T-helper 17 cell (primary cell): ENCODE data around the gene GPR142. TPM values are rescaled to one million over a fixed set of nuclear protein-coding genes. Genes with fewer than 3 reads are reported as not detected.
"Not testable (repeated sequence)": the region's sequence is repeated elsewhere in the genome, so short reads cannot be mapped to it uniquely, and the experiment has no call there.

ENCODE experiments used
- ATAC-seq: fragments of 150-1000 bp; cut with Tn5 transposase; 2 replicates; pipeline ENCODE4 v1.10.0; 2021; ENCODE audit warnings: mild to moderate bottlenecking, moderate library complexity
- DNase-seq, 3 donors: peaks; one replicate each; pipeline versions ENCODE4 v3.0.0 to v3.0.0-alpha.2; 2020 to 2021
- H3K9me3 ChIP-seq: one replicate; pipeline ENCODE4 v1.7.0; 2013; ENCODE audit warnings: low read length, mild to moderate bottlenecking; ENCODE audit not compliant: control insufficient read depth, poor library complexity, severe bottlenecking
- H3K27ac Mint-ChIP-seq: one replicate; pipeline ENCODE4 v1.8.0; 2022; ENCODE audit warnings: mild to moderate bottlenecking, moderate library complexity, mixed read lengths
- H3K27me3 Mint-ChIP-seq: one replicate; pipeline ENCODE4 v1.8.0; 2022; ENCODE audit warnings: mixed read lengths
- H3K36me3 Mint-ChIP-seq: one replicate; pipeline ENCODE4 v1.8.0; 2022; ENCODE audit warnings: low read depth, mixed read lengths
- H3K4me1 Mint-ChIP-seq: one replicate; pipeline ENCODE4 v1.8.0; 2022; ENCODE audit warnings: mild to moderate bottlenecking, mixed read lengths
- H3K4me3 Mint-ChIP-seq: one replicate; pipeline ENCODE4 v1.8.0; 2022; ENCODE audit warnings: mild to moderate bottlenecking, moderate library complexity, mixed read lengths
- total RNA-seq, 4 donors: library from RNA in 2 of 4; stranded (reverse) in 2 of 4; gene quantifications; one replicate each; pipeline ENCODE4 v1.2.3 and lab custom pipeline; 2022 to 2026

The GPR142 gene
- total RNA-seq, 2 donors from 2014 or later: not detected

GRCh38 chr17:74396567-74396966 is 29.3 kb downstream of the GPR142 start:
- no peak overlapping the region for H3K27ac Mint-ChIP-seq
- no peaks in the 10 kb centered on the region for H3K36me3 Mint-ChIP-seq
- no peaks in the 10 kb centered on the region for H3K4me1 Mint-ChIP-seq
- no peaks in the 10 kb centered on the region for H3K9me3 ChIP-seq
- DNase-seq: no peak
- H3K27me3 Mint-ChIP-seq: peaks cover 26% of the 10 kb centered on the region
- no peak for ATAC-seq
- no peak overlapping the region for H3K4me3 Mint-ChIP-seq

GRCh38 chr17:74402048-74402447 is 34.7 kb downstream of the GPR142 start:
- H3K9me3 ChIP-seq: no peaks in the 10 kb centered on the region
- Mint-ChIP-seq H3K4me1 (peaks cover 1% of the 10 kb centered on the region), H3K27me3 (peaks cover 36% of the 10 kb centered on the region), H3K4me3 (no peak overlapping the region), H3K36me3 (no peaks in the 10 kb centered on the region), H3K27ac (no peak overlapping the region)
- ATAC-seq: no peak
- no peak for DNase-seq

DNA sequence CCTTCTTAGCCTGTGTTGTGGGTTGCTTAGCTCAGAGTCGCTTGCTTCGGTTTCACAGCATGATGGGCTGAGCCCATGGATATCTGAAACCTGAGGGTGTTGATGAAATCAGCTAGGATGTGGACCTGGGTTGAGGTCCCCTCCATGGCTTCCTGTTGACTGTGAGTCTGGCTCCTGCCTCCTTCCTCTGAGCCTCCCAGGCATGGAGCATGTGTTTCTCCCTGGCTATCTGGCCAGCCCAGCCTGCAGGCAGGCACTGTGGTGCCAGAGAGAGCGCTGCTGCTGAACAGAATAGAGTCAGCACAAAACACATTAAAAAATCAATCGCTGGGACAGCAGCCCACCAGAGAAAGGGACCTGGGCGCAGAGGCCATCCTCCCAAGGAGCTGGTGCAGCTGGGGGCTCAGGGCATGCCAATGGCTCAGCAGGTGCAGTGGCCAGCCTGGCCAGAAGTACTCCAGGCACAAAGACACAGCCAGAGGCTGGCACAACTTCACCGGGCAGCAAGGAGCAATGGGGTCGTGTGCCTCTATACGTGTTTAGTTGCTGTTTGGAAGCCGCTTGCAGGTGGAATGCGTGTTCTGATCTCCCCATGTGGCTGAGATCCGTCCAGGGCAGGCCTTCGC is 36.3 kb downstream of the GPR142 start:
- no peaks in the 10 kb centered on the region for H3K9me3 ChIP-seq
- H3K4me1 Mint-ChIP-seq: peaks cover 3% of the 10 kb centered on the region
- H3K27me3 Mint-ChIP-seq: peaks cover 37% of the 10 kb centered on the region
- ATAC-seq (no peak), DNase-seq (no peak)
- H3K36me3 Mint-ChIP-seq: no peaks in the 10 kb centered on the region
- H3K27ac Mint-ChIP-seq: no peak overlapping the region
- no peak overlapping the region for H3K4me3 Mint-ChIP-seq

GRCh38 chr17:74404218-74404617 is 36.9 kb downstream of the GPR142 start:
- Mint-ChIP-seq H3K27ac (no peak overlapping the region), H3K4me3 (no peak overlapping the region), H3K27me3 (peaks cover 37% of the 10 kb centered on the region), H3K36me3 (no peaks in the 10 kb centered on the region), H3K4me1 (peaks cover 3% of the 10 kb centered on the region)
- DNase-seq (no peak), ATAC-seq (no peak)
- no peaks in the 10 kb centered on the region for H3K9me3 ChIP-seq

- no peak overlapping the region for H3K27ac Mint-ChIP-seq
- no peak for ATAC-seq
These were observed 37.5 kb downstream of the GPR142 start for GRCh38 chr17:74404789-74405188.

DNA sequence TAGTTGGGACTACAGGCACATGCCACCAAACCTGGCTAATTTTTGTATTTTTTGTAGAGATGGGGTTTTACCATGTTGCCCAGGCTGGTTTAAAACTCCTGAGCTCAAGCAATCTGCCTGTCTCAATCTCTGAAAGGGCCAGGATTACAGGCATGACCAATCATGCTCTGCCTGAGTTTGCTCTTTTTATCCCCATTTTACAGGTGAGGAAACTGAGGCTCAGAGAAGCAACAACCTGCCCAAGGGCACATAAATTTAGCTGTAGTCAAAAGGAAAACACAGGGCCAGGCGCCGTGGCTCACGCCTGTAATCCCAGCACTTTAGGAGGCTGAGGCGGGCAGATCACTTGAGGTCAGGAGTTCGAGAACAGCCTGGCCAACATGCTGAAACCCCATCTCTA is 38.0 kb downstream of the GPR142 start:
- not testable (repeated sequence) for DNase-seq, H3K36me3 Mint-ChIP-seq, H3K4me1 Mint-ChIP-seq, ATAC-seq, H3K9me3 ChIP-seq, H3K27ac Mint-ChIP-seq, H3K4me3 Mint-ChIP-seq
- peaks cover 32% of the 10 kb centered on the region for H3K27me3 Mint-ChIP-seq

More at GRCh38 chr17:74404789-74405188, 37.5 kb downstream of the GPR142 start:
- Mint-ChIP-seq H3K27me3 (peaks cover 32% of the 10 kb centered on the region), H3K4me1 (peaks cover 3% of the 10 kb centered on the region), H3K4me3 (no peak overlapping the region), H3K36me3 (no peaks in the 10 kb centered on the region)
- DNase-seq: no peak
- no peaks in the 10 kb centered on the region for H3K9me3 ChIP-seq

DNA sequence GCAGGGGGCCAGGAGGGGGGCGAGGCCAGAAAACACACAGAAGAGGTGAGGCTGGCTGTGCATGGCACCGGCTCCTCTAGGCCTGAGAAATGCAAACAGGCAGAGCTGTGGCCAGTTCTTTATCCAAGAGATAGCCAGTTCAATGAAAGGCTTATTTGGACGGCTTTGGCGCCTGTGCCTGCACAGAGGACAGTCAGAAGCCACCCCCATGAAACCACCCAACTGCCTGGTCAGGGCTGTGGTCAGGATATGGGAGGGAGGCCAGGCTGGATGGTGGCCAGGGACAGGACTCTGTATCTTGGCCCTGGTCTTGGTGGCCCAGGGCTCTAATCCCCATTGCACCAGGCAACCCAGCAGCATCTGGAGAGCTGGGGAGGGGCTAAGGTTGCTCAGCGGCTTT is 40.1 kb downstream of the GPR142 start:
- no peak overlapping the region for H3K4me3 Mint-ChIP-seq
- peaks cover 37% of the 10 kb centered on the region for H3K27me3 Mint-ChIP-seq
- ATAC-seq (no peak), DNase-seq (no peak)
- no peaks in the 10 kb centered on the region for H3K9me3 ChIP-seq
- H3K27ac Mint-ChIP-seq: no peak overlapping the region
- H3K4me1 Mint-ChIP-seq: peaks cover 3% of the 10 kb centered on the region
- H3K36me3 Mint-ChIP-seq: no peaks in the 10 kb centered on the region

- Mint-ChIP-seq H3K27ac (no peak overlapping the region), H3K4me1 (peaks cover 3% of the 10 kb centered on the region), H3K4me3 (no peak overlapping the region), H3K36me3 (no peaks in the 10 kb centered on the region), H3K27me3 (peaks cover 40% of the 10 kb centered on the region)
- DNase-seq (no peak), ATAC-seq (no peak)
- H3K9me3 ChIP-seq: no peaks in the 10 kb centered on the region
These were observed 41.0 kb downstream of the GPR142 start for GRCh38 chr17:74408262-74408661.

- DNase-seq (no peak), ATAC-seq (no peak)
- H3K4me3 Mint-ChIP-seq: no peak overlapping the region
- H3K4me1 Mint-ChIP-seq: peaks cover 3% of the 10 kb centered on the region
- H3K36me3 Mint-ChIP-seq: no peaks in the 10 kb centered on the region
- peaks cover 40% of the 10 kb centered on the region for H3K27me3 Mint-ChIP-seq
- no peak overlapping the region for H3K27ac Mint-ChIP-seq
- no peaks in the 10 kb centered on the region for H3K9me3 ChIP-seq
These were observed 41.5 kb downstream of the GPR142 start for GRCh38 chr17:74408815-74409214.

DNA sequence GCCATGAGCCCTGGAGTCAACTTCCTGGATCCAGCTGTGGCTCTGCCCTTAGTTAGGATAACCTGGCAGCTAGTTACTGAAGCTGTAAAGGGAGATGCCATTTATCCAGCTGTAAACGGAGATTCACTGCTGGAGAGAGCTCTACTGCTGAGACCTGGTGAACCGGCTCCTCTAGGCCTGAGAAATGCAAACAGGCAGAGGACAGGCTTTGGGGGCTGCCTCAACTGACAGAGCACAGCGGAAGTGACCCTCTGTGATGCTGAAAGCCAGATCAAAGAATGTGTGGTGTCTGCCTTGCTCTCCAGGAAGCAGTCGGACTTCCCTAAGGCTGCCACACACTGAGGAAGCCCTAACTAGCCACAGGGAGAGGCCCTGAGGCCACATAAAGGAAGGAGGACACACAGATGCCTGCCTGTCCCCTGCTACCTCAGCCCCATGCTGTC is 42.7 kb downstream of the GPR142 start:
- H3K4me1 Mint-ChIP-seq: peaks cover 3% of the 10 kb centered on the region
- peaks cover 34% of the 10 kb centered on the region for H3K27me3 Mint-ChIP-seq
- no peak overlapping the region for H3K4me3 Mint-ChIP-seq
- no peak overlapping the region for H3K27ac Mint-ChIP-seq
- no peaks in the 10 kb centered on the region for H3K9me3 ChIP-seq
- ATAC-seq (no peak), DNase-seq (no peak)
- H3K36me3 Mint-ChIP-seq: no peaks in the 10 kb centered on the region

DNA sequence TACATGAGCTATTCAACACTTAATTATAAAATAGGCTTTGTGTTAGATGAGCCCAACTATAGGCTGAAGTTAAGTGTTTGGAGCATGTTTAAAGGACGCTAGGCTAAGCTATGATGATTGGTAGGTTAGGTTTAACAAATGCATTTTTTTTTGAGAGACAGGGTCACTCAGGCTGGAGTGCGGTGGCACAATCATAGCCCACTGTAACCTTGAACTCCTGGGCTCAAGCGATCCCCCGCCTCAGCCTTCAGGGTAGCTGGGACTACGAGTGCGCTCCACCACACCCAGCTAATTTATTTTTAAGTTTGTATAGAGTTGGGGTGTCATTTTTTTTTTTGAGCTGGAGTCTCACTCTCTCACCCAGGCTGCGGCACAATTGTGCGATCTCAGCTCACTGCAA is 45.3 kb downstream of the GPR142 start:
- Mint-ChIP-seq H3K36me3 (no peaks in the 10 kb centered on the region), H3K27ac (no peak overlapping the region), H3K27me3 (peaks cover 34% of the 10 kb centered on the region), H3K4me3 (no peak overlapping the region), H3K4me1 (no peaks in the 10 kb centered on the region)
- ATAC-seq (no peak), DNase-seq (no peak)
- H3K9me3 ChIP-seq: no peaks in the 10 kb centered on the region

GRCh38 chr17:74413491-74413890 is 46.2 kb downstream of the GPR142 start:
- Mint-ChIP-seq H3K4me1 (no peaks in the 10 kb centered on the region), H3K27ac (no peak overlapping the region), H3K27me3 (peaks cover 43% of the 10 kb centered on the region), H3K36me3 (no peaks in the 10 kb centered on the region), H3K4me3 (no peak overlapping the region)
- ATAC-seq (no peak), DNase-seq (no peak)
- H3K9me3 ChIP-seq: no peaks in the 10 kb centered on the region

DNA sequence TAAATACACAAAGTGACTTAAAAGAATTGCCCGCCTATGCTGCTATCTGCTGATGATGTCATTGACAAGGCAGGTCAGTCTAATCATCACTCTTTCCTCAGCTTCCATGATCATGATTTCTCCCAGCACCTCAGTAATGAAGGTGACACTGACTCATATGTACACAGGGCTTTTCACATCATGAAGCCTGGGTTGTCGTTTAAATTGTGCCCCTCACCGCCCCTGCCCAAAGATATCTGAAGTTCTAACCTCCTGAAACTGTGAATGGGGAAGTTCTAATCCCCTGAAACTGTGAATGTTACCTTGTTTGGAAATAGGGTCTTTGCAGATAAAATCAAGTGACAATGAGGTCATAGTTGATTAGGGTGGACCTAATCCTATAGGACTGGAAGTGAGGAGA is 47.2 kb downstream of the GPR142 start:
- Mint-ChIP-seq H3K4me3 (no peak overlapping the region), H3K27me3 (peaks cover 44% of the 10 kb centered on the region), H3K27ac (no peak overlapping the region), H3K4me1 (peaks cover 2% of the 10 kb centered on the region), H3K36me3 (no peaks in the 10 kb centered on the region)
- DNase-seq (no peak), ATAC-seq (no peak)
- no peaks in the 10 kb centered on the region for H3K9me3 ChIP-seq

DNA sequence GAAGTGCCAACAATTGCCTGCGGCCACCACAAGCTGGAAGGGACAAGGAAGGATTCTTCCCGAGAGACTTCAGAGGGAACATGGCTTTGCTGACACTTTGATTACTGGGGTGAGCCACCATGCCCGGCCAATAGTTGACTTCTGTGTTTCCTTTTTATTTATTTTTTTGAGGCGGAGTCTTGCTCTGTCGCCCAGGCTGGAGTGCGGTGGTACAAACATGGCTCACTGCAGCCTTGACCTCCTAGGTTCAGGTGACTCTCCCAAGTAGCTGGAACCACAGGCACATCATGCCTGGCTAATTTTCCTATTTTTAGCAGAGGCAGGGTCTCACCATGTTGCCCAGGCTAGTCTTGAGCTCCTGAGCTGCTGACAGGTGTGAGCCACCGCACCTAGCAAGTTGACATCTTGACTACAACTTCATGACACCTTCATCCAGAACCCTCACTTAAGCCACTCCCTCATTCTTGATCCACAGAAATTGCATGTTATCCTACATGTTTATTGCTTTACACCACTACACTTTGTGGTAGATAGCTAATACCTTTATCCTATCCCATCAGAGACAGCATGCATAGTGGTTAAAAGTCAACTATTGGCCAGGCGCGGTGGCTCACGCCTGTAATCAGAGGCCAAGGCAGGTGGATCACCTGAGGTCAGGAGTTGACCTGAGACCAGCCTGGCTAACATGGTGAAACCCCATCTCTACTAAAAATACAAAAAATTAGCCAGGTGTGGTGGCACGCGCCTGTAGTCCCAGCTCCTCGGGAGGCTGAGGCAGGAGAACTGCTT is 48.5 kb downstream of the GPR142 start:
- no peak overlapping the region for H3K27ac Mint-ChIP-seq
- ATAC-seq (no peak), DNase-seq (no peak)
- H3K9me3 ChIP-seq: no peaks in the 10 kb centered on the region
- H3K36me3 Mint-ChIP-seq: no peaks in the 10 kb centered on the region
- no peak overlapping the region for H3K4me3 Mint-ChIP-seq
- peaks cover 49% of the 10 kb centered on the region for H3K27me3 Mint-ChIP-seq
- peaks cover 4% of the 10 kb centered on the region for H3K4me1 Mint-ChIP-seq
